HepG2 (cell line): ENCODE data around the gene DDX10. TPM values are rescaled to one million over a fixed set of nuclear protein-coding genes. Genes with fewer than 3 reads are reported as not detected.

ENCODE experiments used
- ARID5B ChIP-seq: IDR thresholded peaks from 2 replicates; pipeline ENCODE4 v1.4.0; 2020; ENCODE audit warnings: mild to moderate bottlenecking, missing genetic modification reagents
- ARNT ChIP-seq: fragments of 450-650 bp; IDR thresholded peaks from 2 replicates; pipeline ENCODE4 v1.6.1; 2017
- DZIP1 ChIP-seq: sonication (generic); formaldehyde crosslinking; IDR thresholded peaks from 2 replicates; pipeline ENCODE4 v1.5.0; 2020; ENCODE audit warnings: mild to moderate bottlenecking, missing genetic modification reagents
- GLI4 ChIP-seq: sonication (generic); formaldehyde crosslinking; IDR thresholded peaks from 2 replicates; pipeline ENCODE4 v1.5.1; 2020; ENCODE audit warnings: missing genetic modification reagents, mild to moderate bottlenecking, moderate library complexity, borderline replicate concordance
- MIXL1 ChIP-seq: IDR thresholded peaks from 2 replicates; pipeline ENCODE4 v1.6.1; 2016
- NR3C1 ChIP-seq: sonication (generic); formaldehyde crosslinking; IDR thresholded peaks from 2 replicates; pipeline ENCODE4 v1.4.0; 2020; ENCODE audit warnings: missing genetic modification reagents
- REPIN1 ChIP-seq: sonication (generic); formaldehyde crosslinking; IDR thresholded peaks from 2 replicates; pipeline ENCODE4 v1.8.0; 2022; ENCODE audit warnings: missing genetic modification reagents, low read depth, mild to moderate bottlenecking, borderline replicate concordance
- TFDP1 ChIP-seq: IDR thresholded peaks from 2 replicates; pipeline ENCODE4 v1.6.1; 2016; ENCODE audit warnings: missing compliant biosample characterization, missing genetic modification reagents, borderline replicate concordance
- TMF1 ChIP-seq: sonication (generic); formaldehyde crosslinking; IDR thresholded peaks from 2 replicates; pipeline ENCODE4 v1.8.1; 2022; ENCODE audit warnings: low read depth, missing genetic modification reagents
- ZNF264 ChIP-seq: sonication (generic); formaldehyde crosslinking; IDR thresholded peaks from 2 replicates; pipeline ENCODE4 v1.4.0; 2020; ENCODE audit warnings: missing genetic modification reagents
- ZNF333 ChIP-seq: sonication (generic); formaldehyde crosslinking; IDR thresholded peaks from 2 replicates; pipeline ENCODE4 v1.4.0; 2020; ENCODE audit warnings: mild to moderate bottlenecking, missing genetic modification reagents, borderline replicate concordance
- ZNF484 ChIP-seq: sonication (generic); formaldehyde crosslinking; IDR thresholded peaks from 2 replicates; pipeline ENCODE4 v1.5.1; 2020; ENCODE audit warnings: mild to moderate bottlenecking, low read depth, missing genetic modification reagents, borderline replicate concordance
- polyA plus RNA-seq, 8 experiments: library from polyadenylated mRNA; depleted of rRNA in 3 of 8; stranded (reverse) in 7 of 8; unstranded in 1 of 8; fragments of >200 nt; fragmentation: Illumina TruSeq in 4 of 8; extraction: Trizol in 4 of 8; gene quantifications; 2 replicates each; pipeline versions ENCODE4 v1.2.1 to v1.2.3, GENCODE V29; 2011 to 2016; ENCODE audit warnings: low read depth in 4 of 8, missing spikeins in 1 of 8, mixed read lengths in 1 of 8; ENCODE audit not compliant: insufficient read depth in 1 of 8
- total RNA-seq, 5 experiments: library from RNA; depleted of rRNA; stranded (reverse); fragments of >200 nt; fragmentation: Illumina TruSeq; extraction: Trizol; gene quantifications; 2 replicates each; pipeline ENCODE4 v1.2.3, GENCODE V29; 2016; ENCODE audit warnings: low read depth in 1 of 5
- TF ChIP-seq, protein P1 (sequence below): sonication (generic); formaldehyde crosslinking; conservative IDR thresholded peaks from 2 replicates; pipeline ENCODE4 v1.4.0; 2020; ENCODE audit warnings: missing genetic modification reagents
- TF ChIP-seq, protein P2 (sequence below): IDR thresholded peaks from 2 replicates; pipeline ENCODE4 v1.6.1; 2016; ENCODE audit warnings: control low read depth
- TF ChIP-seq, protein P3 (sequence below): sonication (generic); formaldehyde crosslinking; IDR thresholded peaks from 2 replicates; pipeline ENCODE4 v1.8.0; 2023; ENCODE audit warnings: mild to moderate bottlenecking, missing genetic modification reagents

DDX10 gene
- total and polyA plus RNA-seq, 2 of the 13 experiments (the other 11 are each of a cell fraction or from before 2014, with no cell fraction given): 17.0 to 32.0 TPM

- TF ChIP-seq, protein P1, sequence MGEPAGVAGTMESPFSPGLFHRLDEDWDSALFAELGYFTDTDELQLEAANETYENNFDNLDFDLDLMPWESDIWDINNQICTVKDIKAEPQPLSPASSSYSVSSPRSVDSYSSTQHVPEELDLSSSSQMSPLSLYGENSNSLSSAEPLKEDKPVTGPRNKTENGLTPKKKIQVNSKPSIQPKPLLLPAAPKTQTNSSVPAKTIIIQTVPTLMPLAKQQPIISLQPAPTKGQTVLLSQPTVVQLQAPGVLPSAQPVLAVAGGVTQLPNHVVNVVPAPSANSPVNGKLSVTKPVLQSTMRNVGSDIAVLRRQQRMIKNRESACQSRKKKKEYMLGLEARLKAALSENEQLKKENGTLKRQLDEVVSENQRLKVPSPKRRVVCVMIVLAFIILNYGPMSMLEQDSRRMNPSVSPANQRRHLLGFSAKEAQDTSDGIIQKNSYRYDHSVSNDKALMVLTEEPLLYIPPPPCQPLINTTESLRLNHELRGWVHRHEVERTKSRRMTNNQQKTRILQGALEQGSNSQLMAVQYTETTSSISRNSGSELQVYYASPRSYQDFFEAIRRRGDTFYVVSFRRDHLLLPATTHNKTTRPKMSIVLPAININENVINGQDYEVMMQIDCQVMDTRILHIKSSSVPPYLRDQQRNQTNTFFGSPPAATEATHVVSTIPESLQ (CRISPR knock-in tag): no peak
- TF ChIP-seq, protein P2, sequence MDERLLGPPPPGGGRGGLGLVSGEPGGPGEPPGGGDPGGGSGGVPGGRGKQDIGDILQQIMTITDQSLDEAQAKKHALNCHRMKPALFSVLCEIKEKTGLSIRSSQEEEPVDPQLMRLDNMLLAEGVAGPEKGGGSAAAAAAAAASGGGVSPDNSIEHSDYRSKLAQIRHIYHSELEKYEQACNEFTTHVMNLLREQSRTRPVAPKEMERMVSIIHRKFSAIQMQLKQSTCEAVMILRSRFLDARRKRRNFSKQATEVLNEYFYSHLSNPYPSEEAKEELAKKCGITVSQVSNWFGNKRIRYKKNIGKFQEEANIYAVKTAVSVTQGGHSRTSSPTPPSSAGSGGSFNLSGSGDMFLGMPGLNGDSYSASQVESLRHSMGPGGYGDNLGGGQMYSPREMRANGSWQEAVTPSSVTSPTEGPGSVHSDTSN (CRISPR knock-in tag): no peak
- TF ChIP-seq ZNF264 (CRISPR knock-in tag): no peak
- no peak for TF ChIP-seq REPIN1 (CRISPR knock-in tag)
- TF ChIP-seq ARNT: no peak
- no peak for TF ChIP-seq ZNF333 (CRISPR knock-in tag)
- no peak for TF ChIP-seq NR3C1 (CRISPR knock-in tag)
- TF ChIP-seq TMF1 (CRISPR knock-in tag): no peak
- no peak for TF ChIP-seq GLI4 (CRISPR knock-in tag)
- TF ChIP-seq, protein P3, sequence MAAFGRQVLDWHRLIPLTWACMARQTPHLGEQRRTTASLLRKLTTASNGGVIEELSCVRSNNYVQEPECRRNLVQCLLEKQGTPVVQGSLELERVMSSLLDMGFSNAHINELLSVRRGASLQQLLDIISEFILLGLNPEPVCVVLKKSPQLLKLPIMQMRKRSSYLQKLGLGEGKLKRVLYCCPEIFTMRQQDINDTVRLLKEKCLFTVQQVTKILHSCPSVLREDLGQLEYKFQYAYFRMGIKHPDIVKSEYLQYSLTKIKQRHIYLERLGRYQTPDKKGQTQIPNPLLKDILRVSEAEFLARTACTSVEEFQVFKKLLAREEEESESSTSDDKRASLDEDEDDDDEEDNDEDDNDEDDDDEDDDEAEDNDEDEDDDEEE (CRISPR knock-in tag): no peak
- TF ChIP-seq ARID5B (CRISPR knock-in tag): no peak
- TF ChIP-seq DZIP1 (CRISPR knock-in tag): no peak
- TF ChIP-seq MIXL1: no peak
- TF ChIP-seq ZNF484 (CRISPR knock-in tag): no peak
- no peak for TF ChIP-seq TFDP1 (CRISPR knock-in tag)
- TF ChIP-seq, all 625 proteins: peak for 0
Measured at GRCh38 chr11:108787105-108787504, 122.2 kb downstream of the DDX10 start (continued).
